D721Med (cell line): Measurements from ENCODE around the gene C3.
"Not testable (repeated sequence)": the region's sequence is repeated elsewhere in the genome, so short reads cannot be mapped to it uniquely, and the experiment has no call there.

ENCODE experiments used
- DNase-seq: peaks from one replicate; pipeline ENCODE4 v3.0.0; 2011; ENCODE audit warnings: low spot score; ENCODE audit not compliant: insufficient read length
- FAIRE-seq: peaks from 2 replicates; lab custom pipeline; 2011; peaks lifted over from hg19 to GRCh38; lab: Jason Lieb, UNC
- TF ChIP-seq, protein P1 (sequence below): IDR thresholded peaks from 2 replicates; pipeline ENCODE4 v1.5.1; 2012; ENCODE audit warnings: mild to moderate bottlenecking, control low read depth; ENCODE audit not compliant: insufficient read depth; ENCODE audit errors: missing control alignments

Gene C3

GRCh38 chr19:6654347-6655310 lies 65.8 kb downstream of the C3 start:
- TF ChIP-seq, protein P1, sequence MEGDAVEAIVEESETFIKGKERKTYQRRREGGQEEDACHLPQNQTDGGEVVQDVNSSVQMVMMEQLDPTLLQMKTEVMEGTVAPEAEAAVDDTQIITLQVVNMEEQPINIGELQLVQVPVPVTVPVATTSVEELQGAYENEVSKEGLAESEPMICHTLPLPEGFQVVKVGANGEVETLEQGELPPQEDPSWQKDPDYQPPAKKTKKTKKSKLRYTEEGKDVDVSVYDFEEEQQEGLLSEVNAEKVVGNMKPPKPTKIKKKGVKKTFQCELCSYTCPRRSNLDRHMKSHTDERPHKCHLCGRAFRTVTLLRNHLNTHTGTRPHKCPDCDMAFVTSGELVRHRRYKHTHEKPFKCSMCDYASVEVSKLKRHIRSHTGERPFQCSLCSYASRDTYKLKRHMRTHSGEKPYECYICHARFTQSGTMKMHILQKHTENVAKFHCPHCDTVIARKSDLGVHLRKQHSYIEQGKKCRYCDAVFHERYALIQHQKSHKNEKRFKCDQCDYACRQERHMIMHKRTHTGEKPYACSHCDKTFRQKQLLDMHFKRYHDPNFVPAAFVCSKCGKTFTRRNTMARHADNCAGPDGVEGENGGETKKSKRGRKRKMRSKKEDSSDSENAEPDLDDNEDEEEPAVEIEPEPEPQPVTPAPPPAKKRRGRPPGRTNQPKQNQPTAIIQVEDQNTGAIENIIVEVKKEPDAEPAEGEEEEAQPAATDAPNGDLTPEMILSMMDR: no peak
- DNase-seq: no peak
- FAIRE-seq: no peak

DNA sequence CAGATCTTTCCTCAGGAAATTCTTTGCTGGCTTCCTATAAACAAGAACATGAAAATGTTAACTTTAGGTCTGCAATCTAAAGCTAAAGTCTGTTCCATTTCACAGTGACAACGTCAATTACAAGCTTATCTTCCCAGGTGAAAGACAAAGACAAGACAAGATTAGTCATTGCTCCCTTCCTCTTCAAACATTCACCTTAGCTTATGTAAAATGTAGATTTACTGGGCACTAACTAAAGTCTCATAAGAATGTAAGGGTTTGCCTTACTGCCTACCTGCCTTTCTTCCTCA lies 67.7 kb downstream of the C3 start:
- TF ChIP-seq, protein P1: no peak
- no peak for FAIRE-seq
- no peak for DNase-seq

GRCh38 chr19:6651965-6652804 lies 68.3 kb downstream of the C3 start:
- FAIRE-seq (no peak), DNase-seq (no peak)
- TF ChIP-seq, protein P1: no peak

- FAIRE-seq (no peak), DNase-seq (no peak)
- TF ChIP-seq, protein P1: no peak
Observed at GRCh38 chr19:6649185-6649584, 71.3 kb downstream of the C3 start.

- TF ChIP-seq, protein P1: no peak
- DNase-seq (no peak), FAIRE-seq (no peak)
Observed at GRCh38 chr19:6648141-6648715, 72.2 kb downstream of the C3 start.

- DNase-seq (no peak), FAIRE-seq (no peak)
- TF ChIP-seq, protein P1: no peak
Observed at GRCh38 chr19:6644796-6645195, 75.7 kb downstream of the C3 start.

- DNase-seq, FAIRE-seq: not testable (repeated sequence)
Observed at GRCh38 chr19:6640333-6640732, 80.1 kb downstream of the C3 start.
